ENCODE measurements around the gene GRIP2. TPM values are rescaled to one million over a fixed set of nuclear protein-coding genes. Genes with fewer than 3 reads are reported as not detected.

The GRIP2 gene
- total RNA-seq, 1 donor from 2014 or later = not detected

GRCh38 chr3:14569474-14570000 is 29.4 kb upstream of the GRIP2 start:
- H3K4me3 ChIP-seq (ENCODE audit: low read depth, low read length) = no peak overlapping the region
- TF ChIP-seq, protein P1, sequence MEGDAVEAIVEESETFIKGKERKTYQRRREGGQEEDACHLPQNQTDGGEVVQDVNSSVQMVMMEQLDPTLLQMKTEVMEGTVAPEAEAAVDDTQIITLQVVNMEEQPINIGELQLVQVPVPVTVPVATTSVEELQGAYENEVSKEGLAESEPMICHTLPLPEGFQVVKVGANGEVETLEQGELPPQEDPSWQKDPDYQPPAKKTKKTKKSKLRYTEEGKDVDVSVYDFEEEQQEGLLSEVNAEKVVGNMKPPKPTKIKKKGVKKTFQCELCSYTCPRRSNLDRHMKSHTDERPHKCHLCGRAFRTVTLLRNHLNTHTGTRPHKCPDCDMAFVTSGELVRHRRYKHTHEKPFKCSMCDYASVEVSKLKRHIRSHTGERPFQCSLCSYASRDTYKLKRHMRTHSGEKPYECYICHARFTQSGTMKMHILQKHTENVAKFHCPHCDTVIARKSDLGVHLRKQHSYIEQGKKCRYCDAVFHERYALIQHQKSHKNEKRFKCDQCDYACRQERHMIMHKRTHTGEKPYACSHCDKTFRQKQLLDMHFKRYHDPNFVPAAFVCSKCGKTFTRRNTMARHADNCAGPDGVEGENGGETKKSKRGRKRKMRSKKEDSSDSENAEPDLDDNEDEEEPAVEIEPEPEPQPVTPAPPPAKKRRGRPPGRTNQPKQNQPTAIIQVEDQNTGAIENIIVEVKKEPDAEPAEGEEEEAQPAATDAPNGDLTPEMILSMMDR (conservative IDR thresholded peaks at IDR 0.05; ENCODE audit: low read depth, low read length) = no peak
- no peak for DNase-seq (ENCODE audit: low read depth)

DNA sequence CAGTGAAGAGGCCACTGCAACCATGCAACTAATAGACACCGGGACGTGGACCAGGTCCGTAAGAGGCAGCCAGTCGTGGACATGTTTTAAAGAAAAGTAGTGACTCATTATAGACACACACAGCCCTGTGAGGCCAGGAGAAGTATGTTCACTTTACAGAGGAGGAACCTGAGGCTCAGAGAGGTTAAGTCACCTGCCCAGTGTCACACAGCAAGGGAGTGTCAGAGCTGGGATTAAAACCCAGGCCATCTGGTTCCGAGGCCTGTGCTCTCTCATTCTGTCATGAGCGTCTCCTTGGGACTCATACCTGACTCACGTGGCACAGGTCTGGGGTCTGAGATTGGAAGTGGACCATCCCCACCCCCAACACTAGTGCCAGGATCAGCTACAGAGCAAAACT is 28.1 kb upstream of the GRIP2 start:
- TF ChIP-seq, protein P1 (conservative IDR thresholded peaks at IDR 0.05; ENCODE audit: low read depth, low read length) = no peak
- no peak for DNase-seq (ENCODE audit: low read depth)
- no peak overlapping the region for H3K4me3 ChIP-seq (ENCODE audit: low read depth, low read length)

DNA sequence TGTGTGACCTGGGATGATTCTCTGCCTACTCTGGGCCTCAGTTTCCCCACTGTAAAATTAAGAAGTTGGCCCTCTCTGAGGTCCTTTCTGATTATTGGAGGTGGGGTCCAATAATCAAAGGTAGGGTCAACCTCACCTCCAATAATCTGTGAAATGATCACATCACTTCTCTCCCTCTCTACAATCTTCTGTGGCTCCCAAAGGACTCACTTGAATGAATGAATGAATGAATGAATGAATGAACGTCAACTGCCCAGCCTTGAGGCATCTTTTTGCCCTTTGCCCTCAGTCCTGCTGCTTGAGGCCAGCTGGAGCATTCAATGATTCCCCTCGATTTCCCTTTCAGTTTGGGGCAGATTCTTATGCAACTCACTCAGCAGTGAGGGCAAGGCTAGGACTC is 26.7 kb upstream of the GRIP2 start:
- DNase-seq (ENCODE audit: low read depth) = no peak
- TF ChIP-seq, protein P1 (conservative IDR thresholded peaks at IDR 0.05; ENCODE audit: low read depth, low read length) = no peak
- no peak overlapping the region for H3K4me3 ChIP-seq (ENCODE audit: low read depth, low read length)

DNA sequence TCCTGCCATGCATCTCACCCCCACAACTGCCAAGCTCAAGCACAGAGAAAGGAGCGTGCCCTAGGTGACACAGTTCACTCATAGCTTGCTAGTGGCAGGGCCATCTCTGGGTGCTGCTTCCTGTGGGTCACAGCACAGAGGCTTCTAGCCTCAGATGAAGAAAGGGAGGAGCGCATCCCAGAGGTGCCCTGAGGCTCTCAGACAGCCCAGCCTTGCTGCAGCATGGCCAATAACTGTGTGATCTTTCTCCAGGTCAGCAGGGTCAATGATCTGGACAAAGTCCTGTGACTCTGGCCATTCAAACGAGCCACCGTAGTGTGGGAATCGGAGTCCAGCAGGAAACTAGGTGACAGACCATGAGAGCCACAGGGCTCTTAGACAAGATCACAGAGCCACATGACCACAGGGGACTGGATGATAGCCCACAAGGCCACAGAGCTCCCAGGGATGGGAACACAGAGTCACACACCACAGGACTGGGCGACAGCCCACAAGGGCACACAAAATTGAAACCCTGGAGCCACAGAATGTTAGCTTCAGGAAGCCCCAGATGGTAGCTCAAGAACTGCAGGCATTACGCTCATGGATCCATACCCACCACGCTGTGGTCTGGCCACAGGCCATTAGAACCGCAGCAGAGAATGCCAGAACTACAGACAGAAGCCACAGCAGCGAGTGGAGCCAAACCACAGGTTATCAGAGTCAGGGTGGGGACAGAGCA is 25.9 kb upstream of the GRIP2 start:
- H3K4me3 ChIP-seq (ENCODE audit: low read depth, low read length) = no peak overlapping the region
- DNase-seq (ENCODE audit: low read depth) = no peak
- TF ChIP-seq, protein P1 (conservative IDR thresholded peaks at IDR 0.05; ENCODE audit: low read depth, low read length) = no peak

GRCh38 chr3:14564741-14565140 is 24.6 kb upstream of the GRIP2 start:
- no peak for DNase-seq (ENCODE audit: low read depth)
- TF ChIP-seq, protein P1 (conservative IDR thresholded peaks at IDR 0.05; ENCODE audit: low read depth, low read length) = no peak
- no peak overlapping the region for H3K4me3 ChIP-seq (ENCODE audit: low read depth, low read length)

- DNase-seq (ENCODE audit: low read depth) = no peak
- H3K4me3 ChIP-seq (ENCODE audit: low read depth, low read length) = no peak overlapping the region
- TF ChIP-seq, protein P1 (conservative IDR thresholded peaks at IDR 0.05; ENCODE audit: low read depth, low read length) = no peak
Observed at GRCh38 chr3:14563946-14564539, 23.9 kb upstream of the GRIP2 start.

All from epithelial cell of proximal tubule (primary cell).